Activated gamma-delta T cell (primary cell): Measurements from ENCODE around the gene SPATA20.

ENCODE experiments used
- DNase-seq: peaks from one replicate; lab custom pipeline; 2025; lab: John Stamatoyannopoulos, UW

The SPATA20 gene

DNA sequence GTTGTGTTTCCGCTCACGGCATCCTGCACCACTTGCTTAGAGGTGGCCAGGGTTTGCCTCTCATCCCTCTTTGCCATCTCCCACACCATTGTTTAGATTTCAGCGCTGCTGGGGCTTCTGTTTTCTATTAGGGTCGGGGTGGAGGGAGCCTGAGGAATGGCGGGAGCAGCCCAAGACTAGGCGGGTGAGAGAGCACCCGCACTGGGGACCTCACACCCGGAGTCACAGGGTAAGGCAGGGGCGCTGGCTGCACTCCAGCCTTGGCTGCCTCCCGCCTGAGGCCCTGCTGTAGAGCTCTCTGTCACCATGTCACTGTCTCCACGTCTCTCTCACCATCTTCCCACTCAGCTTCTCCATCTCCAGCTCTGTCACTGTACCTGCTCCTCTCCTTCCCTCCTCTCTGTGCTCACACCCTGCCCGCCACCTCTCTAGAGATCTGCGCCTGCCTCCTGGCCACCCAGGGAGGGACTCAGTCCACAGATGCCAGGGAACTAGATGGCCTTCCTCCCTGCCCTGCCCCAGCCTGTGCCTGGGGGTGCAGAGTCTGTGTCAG lies 54.9 kb downstream of the SPATA20 start:
- no peak for DNase-seq

DNA sequence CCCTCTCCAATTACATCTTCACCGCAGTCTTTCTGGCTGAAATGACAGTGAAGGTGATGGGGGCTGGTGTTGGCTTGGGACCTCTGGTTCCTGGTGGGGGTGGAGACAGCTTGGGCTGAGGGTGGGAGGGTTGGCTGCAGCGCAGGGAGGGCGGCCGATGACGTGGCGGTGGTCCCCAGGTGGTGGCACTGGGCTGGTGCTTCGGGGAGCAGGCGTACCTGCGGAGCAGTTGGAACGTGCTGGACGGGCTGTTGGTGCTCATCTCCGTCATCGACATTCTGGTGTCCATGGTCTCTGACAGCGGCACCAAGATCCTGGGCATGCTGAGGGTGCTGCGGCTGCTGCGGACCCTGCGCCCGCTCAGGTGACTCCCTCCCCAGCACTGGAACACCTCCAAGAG lies 55.9 kb downstream of the SPATA20 start:
- no peak for DNase-seq

DNA sequence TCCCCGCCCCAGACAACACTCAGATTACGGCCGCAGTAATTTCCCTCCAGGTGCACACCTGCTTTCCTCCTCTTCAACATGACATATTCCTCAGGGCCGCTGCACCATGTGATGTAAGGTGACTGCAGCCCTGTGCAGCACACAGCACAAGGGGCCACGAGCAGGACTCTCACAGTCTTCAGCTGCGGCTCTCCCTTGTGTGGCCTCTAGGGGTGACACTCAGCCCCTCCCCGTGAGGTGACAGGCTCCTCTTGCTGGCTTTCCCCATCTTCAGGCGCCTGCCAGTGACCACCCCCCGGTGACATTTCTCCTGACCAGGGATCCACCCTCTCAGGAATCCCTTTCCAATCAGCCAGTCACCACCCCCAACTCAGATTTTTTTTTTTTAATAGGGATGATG lies 56.4 kb downstream of the SPATA20 start:
- DNase-seq: no peak

DNA sequence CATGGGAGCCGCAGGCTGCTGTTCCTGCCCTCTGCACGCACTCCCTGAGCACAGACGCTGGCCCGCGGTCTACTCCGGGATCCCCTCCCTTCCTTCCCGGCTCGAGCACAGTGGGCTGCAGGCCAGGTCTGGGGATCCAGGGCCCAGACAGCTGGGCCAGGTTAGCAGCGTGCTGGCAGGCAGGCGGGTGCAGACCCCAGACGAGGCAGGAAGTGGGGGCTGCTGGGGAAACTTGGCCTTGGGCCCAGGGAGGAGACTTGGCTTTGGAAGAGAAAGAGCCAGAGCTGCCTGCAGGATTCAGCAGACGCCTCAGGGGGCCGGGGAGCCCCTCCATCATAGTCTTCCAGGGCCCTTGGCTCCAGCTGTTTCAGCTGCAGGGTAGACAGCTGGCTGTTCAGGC lies 57.5 kb downstream of the SPATA20 start:
- no peak for DNase-seq

DNA sequence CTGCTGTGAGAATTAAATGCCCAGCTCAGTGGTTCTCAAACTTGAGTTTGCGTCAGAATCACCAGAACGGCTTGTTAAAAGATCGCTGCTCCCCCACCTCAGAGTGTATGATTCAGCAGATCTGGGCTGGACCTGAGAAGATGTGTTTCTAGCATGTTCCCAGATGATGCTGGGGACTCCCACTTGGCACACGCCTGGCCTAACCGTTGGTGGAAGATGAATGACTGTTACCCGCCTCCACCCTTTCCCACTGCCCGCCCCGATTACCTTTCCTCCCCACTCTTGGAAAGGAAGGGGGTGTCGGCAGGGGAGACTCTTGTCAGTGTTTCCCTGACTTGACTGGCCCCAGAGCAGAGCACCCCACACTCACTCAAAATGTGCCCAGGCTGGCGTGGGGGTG lies 58.5 kb downstream of the SPATA20 start:
- no peak for DNase-seq
